IMR-90 (cell line): ENCODE measurements around the gene NT5DC3. TPM values are rescaled to one million over a fixed set of nuclear protein-coding genes. Genes with fewer than 3 reads are reported as not detected.

Experiments used
- ATAC-seq: fragments of 200-7000 bp; cut with Tn5 transposase; 2 replicates; pipeline ENCODE4 v1.9.1; 2020; ENCODE audit warnings: low read depth, mild to moderate bottlenecking, moderate library complexity
- BruUV-seq: library from RNA; stranded (reverse); fragments of 400-500 nt; replicated peaks from 2 replicates; lab custom pipeline; 2021; lab: Mats Ljungman, UMichigan
- CTCF ChIA-PET: fragments of 300-600 bp; formaldehyde crosslinking; extraction: SDS; loops from one replicate; lab custom pipeline; 2021; ENCODE audit warnings: antibody characterized with exemption; lab: Yijun Ruan, JAX
- POLR2A ChIA-PET: fragments of 300-600 bp; sonication (Branson Sonifier 250); formaldehyde crosslinking; loops from one replicate; lab custom pipeline; 2022; ENCODE audit warnings: antibody characterized with exemption; ENCODE audit not compliant: unreplicated experiment; lab: Charles Lee
- DNase-seq: peaks from one replicate; pipeline ENCODE4 v3.0.0; 2013
- H2AFZ ChIP-seq: replicated peaks from 2 replicates; pipeline ENCODE3; 2013; ENCODE audit warnings: low read length, mild to moderate bottlenecking; ENCODE audit not compliant: poor library complexity
- H2AK5ac ChIP-seq: 2 replicates; pipeline ENCODE4 v1.6.1; 2013; ENCODE audit warnings: low read depth, low read length, inconsistent platforms
- H2AK9ac ChIP-seq: replicated peaks from 2 replicates; pipeline ENCODE3; 2013; ENCODE audit warnings: mild to moderate bottlenecking, low read depth, low read length, moderate library complexity; ENCODE audit not compliant: poor library complexity
- H2BK120ac ChIP-seq: 2 replicates; pipeline ENCODE4 v1.6.1; 2013; ENCODE audit warnings: low read depth, low read length, inconsistent platforms
- H2BK15ac ChIP-seq: 3 replicates; pipeline ENCODE4 v1.6.1; 2013; ENCODE audit warnings: low read depth, low read length, inconsistent platforms
- H2BK20ac ChIP-seq: 2 replicates; pipeline ENCODE4 v1.6.1; 2013; ENCODE audit warnings: low read depth, mild to moderate bottlenecking, inconsistent platforms, low read length, moderate library complexity
- H2BK5ac ChIP-seq: 2 replicates; pipeline ENCODE4 v1.6.1; 2013; ENCODE audit warnings: mild to moderate bottlenecking, low read depth, low read length, inconsistent platforms; ENCODE audit not compliant: poor library complexity, severe bottlenecking
- H3K14ac ChIP-seq: replicated peaks from 2 replicates; pipeline ENCODE4 v1.6.1; 2013; ENCODE audit warnings: low read depth, low read length, inconsistent platforms
- H3K18ac ChIP-seq: 2 replicates; pipeline ENCODE4 v1.6.1; 2013; ENCODE audit warnings: low read depth, low read length, control low read depth
- H3K23ac ChIP-seq: 2 replicates; pipeline ENCODE4 v1.6.1; 2013; ENCODE audit warnings: low read depth, low read length, inconsistent platforms
- H3K27ac ChIP-seq: 2 replicates; pipeline ENCODE4 v1.5.1; 2013; ENCODE audit warnings: mild to moderate bottlenecking, control low read depth, low read length; ENCODE audit not compliant: insufficient read depth
- H3K27me3 ChIP-seq: 2 replicates; pipeline ENCODE4 v1.6.1; 2013; ENCODE audit warnings: low read length; ENCODE audit not compliant: control insufficient read depth, insufficient read depth
- H3K36me3 ChIP-seq: 2 replicates; pipeline ENCODE4 v1.6.1; 2013; ENCODE audit warnings: low read length, mixed read lengths; ENCODE audit not compliant: control insufficient read depth, insufficient read depth
- H3K4ac ChIP-seq: 2 replicates; pipeline ENCODE4 v1.6.1; 2013; ENCODE audit warnings: low read depth, low read length, inconsistent platforms
- H3K4me1 ChIP-seq: 2 replicates; pipeline ENCODE4 v1.6.1; 2013; ENCODE audit warnings: low read length, mixed read lengths; ENCODE audit not compliant: control insufficient read depth, insufficient read depth
- H3K4me2 ChIP-seq: 2 replicates; pipeline ENCODE4 v1.6.1; 2013; ENCODE audit warnings: low read depth, mild to moderate bottlenecking, control low read depth, low read length, moderate library complexity
- H3K4me3 ChIP-seq: 2 replicates; pipeline ENCODE4 v1.5.1; 2013; ENCODE audit warnings: low read depth, mild to moderate bottlenecking, control low read depth, low read length, moderate library complexity; ENCODE audit not compliant: insufficient read depth
- H3K56ac ChIP-seq: 2 replicates; pipeline ENCODE4 v1.6.1; 2013; ENCODE audit warnings: low read length, inconsistent platforms; ENCODE audit not compliant: insufficient read depth; ENCODE audit errors: extremely low read depth
- H3K79me1 ChIP-seq, 2 experiments: 2 replicates each; pipeline ENCODE4 v1.6.1; 2013; ENCODE audit warnings: low read length in 2 of 2, inconsistent platforms in 1 of 2, low read depth in 1 of 2
- H3K9ac ChIP-seq: 2 replicates; pipeline ENCODE4 v1.6.1; 2013; ENCODE audit warnings: low read depth, low read length, control low read depth
- H3K9me1 ChIP-seq: 2 replicates; pipeline ENCODE4 v1.6.1; 2013; ENCODE audit warnings: low read length, inconsistent platforms; ENCODE audit not compliant: insufficient read depth
- H3K9me3 ChIP-seq: 2 replicates; pipeline ENCODE4 v1.6.1; 2013; ENCODE audit warnings: low read length; ENCODE audit not compliant: control insufficient read depth, insufficient read depth
- H4K20me1 ChIP-seq: 2 replicates; pipeline ENCODE4 v1.6.1; 2013; ENCODE audit warnings: low read length, inconsistent platforms; ENCODE audit not compliant: insufficient read depth
- H4K5ac ChIP-seq: 2 replicates; pipeline ENCODE4 v1.6.1; 2013; ENCODE audit warnings: mild to moderate bottlenecking, low read depth, low read length, control low read depth
- H4K8ac ChIP-seq, 2 experiments: 2 replicates each; pipeline ENCODE4 v1.6.1; 2013; ENCODE audit warnings: low read depth in 2 of 2, low read length in 2 of 2, control low read depth in 1 of 2, inconsistent platforms in 1 of 2
- H4K91ac ChIP-seq: 2 replicates; pipeline ENCODE4 v1.6.1; 2013; ENCODE audit warnings: low read depth, low read length, inconsistent platforms; ENCODE audit not compliant: insufficient read depth
- CEBPB ChIP-seq: IDR thresholded peaks from 2 replicates; pipeline ENCODE4 v1.6.1; 2012; ENCODE audit warnings: low read depth, low read length, improper control_type of control experiment
- CHD1 ChIP-seq: IDR thresholded peaks from 2 replicates; pipeline ENCODE4 v1.6.1; 2012; ENCODE audit warnings: low read depth, low read length, improper control_type of control experiment
- RAD21 ChIP-seq: IDR thresholded peaks from 2 replicates; pipeline ENCODE4 v1.6.1; 2012; ENCODE audit warnings: low read length, improper control_type of control experiment
- RCOR1 ChIP-seq: IDR thresholded peaks from 2 replicates; pipeline ENCODE4 v1.6.1; 2012; ENCODE audit warnings: mild to moderate bottlenecking, low read length, improper control_type of control experiment; ENCODE audit not compliant: insufficient replicate concordance
- WGBS, 2 experiments: methylation state at CpG; one replicate each; pipeline versions ENCODE4 v1.1.5 to v1.1.7; 2013; ENCODE audit warnings: missing lambda C conversion rate in 2 of 2; ENCODE audit not compliant: insufficient read length in 1 of 2; ENCODE audit errors: extremely low coverage in 2 of 2; 5-methylcytosine and 5-hydroxymethylcytosine counted together
- dilution Hi-C: fragments of 300-500 bp; cut with HindIII; formaldehyde crosslinking; loops from one replicate; pipeline ENCODE4 v1.14.3; 2018; ENCODE audit warnings: low sequenced_read_pairs; ENCODE audit not compliant: unreplicated experiment
- in situ Hi-C: fragments of 300-500 bp; cut with MboI; formaldehyde crosslinking; loops from 3 replicates; pipeline ENCODE4 v1.14.3; 2019; ENCODE audit warnings: low sequenced_read_pairs, inconsistent platforms, mixed read lengths
- intact Hi-C: fragments of 100-400 bp; cut with micrococcal nuclease; formaldehyde crosslinking; loops from 2 replicates; pipeline ENCODE4 v1.10.0; 2022
- polyA plus RNA-seq, 3 experiments: library from polyadenylated mRNA; depleted of rRNA; stranded (reverse); fragments of >200 nt; gene quantifications; 2 replicates each; pipeline ENCODE4 v1.2.3, GENCODE V29; 2012; ENCODE audit warnings: low replicate concordance in 1 of 3
- total RNA-seq: library from RNA; depleted of rRNA; stranded (reverse); fragments of >200 nt; gene quantifications from 2 replicates; pipeline ENCODE4 v1.2.3, GENCODE V29; 2012
- TF ChIP-seq, protein P1 (sequence below): fragments of 150-350 bp; IDR thresholded peaks from 2 replicates; pipeline ENCODE4 v1.6.1; 2016; ENCODE audit warnings: low read depth, mild to moderate bottlenecking, low read length, moderate library complexity, borderline replicate concordance

The NT5DC3 gene
- total and polyA plus RNA-seq, 2 of the 4 experiments (the other 2 are of a cell fraction): 7.3 to 17.6 TPM

GRCh38 chr12:103813426-103813825, 27.6 kb downstream of the NT5DC3 start:
- CTCF ChIA-PET: interaction anchor here (1.6 kb wide), 1 partner anchor 13 kb away, joined by 4 read pairs; no protein-coding TSS in a partner anchor
- Histone ChIP-seq H2BK20ac (no peak overlapping the region), H3K4me1 (no peaks in the 10 kb centered on the region), H4K5ac (no peak overlapping the region), H3K9me3 (no peaks in the 10 kb centered on the region), H4K91ac (no peak overlapping the region), H3K4me3 (no peak overlapping the region), H4K8ac (no peak overlapping the region), H2BK120ac (no peak overlapping the region), H3K27me3 (no peaks in the 10 kb centered on the region), H3K36me3 (peaks cover 6% of the 10 kb centered on the region), H3K9me1 (peaks cover 8% of the 10 kb centered on the region; the same call in 1 of the 2 replicates), H3K23ac (no peak overlapping the region), H2AFZ (no peak overlapping the region), H2AK9ac (no peak overlapping the region), H3K79me1 (peaks cover 52 to 79% of the 10 kb centered on the region in 2 experiments), H4K20me1 (no peaks in the 10 kb centered on the region), H3K14ac (no peak overlapping the region), H3K4me2 (no peak overlapping the region), H3K56ac (no peak overlapping the region), H3K18ac (no peak overlapping the region), H3K4ac (no peak overlapping the region), H2AK5ac (no peak overlapping the region), H3K9ac (no peak overlapping the region), H2BK15ac (no peak overlapping the region), H3K27ac (no peak overlapping the region), H2BK5ac (no peak overlapping the region)
- TF ChIP-seq, protein P1, sequence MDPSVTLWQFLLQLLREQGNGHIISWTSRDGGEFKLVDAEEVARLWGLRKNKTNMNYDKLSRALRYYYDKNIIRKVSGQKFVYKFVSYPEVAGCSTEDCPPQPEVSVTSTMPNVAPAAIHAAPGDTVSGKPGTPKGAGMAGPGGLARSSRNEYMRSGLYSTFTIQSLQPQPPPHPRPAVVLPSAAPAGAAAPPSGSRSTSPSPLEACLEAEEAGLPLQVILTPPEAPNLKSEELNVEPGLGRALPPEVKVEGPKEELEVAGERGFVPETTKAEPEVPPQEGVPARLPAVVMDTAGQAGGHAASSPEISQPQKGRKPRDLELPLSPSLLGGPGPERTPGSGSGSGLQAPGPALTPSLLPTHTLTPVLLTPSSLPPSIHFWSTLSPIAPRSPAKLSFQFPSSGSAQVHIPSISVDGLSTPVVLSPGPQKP: no peak
- TF ChIP-seq RAD21 (no peak), RCOR1 (no peak), CHD1 (no peak), CEBPB (no peak)
- BruUV-seq: no TSS peak
- ATAC-seq (no peak), DNase-seq (no peak)
- in situ Hi-C loops (no loop called here), intact Hi-C loops (no loop called here), dilution Hi-C loops (no loop called here)
- WGBS, 2 experiments: no CpG with 5 or more reads among the region's 3 CpGs
- POLR2A ChIA-PET: no interaction called here
